GM12878 (cell line): ENCODE measurements around the gene TAF6. TPM values are rescaled to one million over a fixed set of nuclear protein-coding genes. Genes with fewer than 3 reads are reported as not detected.

Experiments
- BHLHE40 ChIP-seq, 2 experiments: fragments of 450-650 bp in 1 of 2; IDR thresholded peaks; 2 replicates each; pipeline ENCODE4 v1.6.1; 2011 to 2017; ENCODE audit warnings: low read depth in 2 of 2, borderline replicate concordance in 1 of 2, improper control_type of control experiment in 1 of 2, low read length in 1 of 2, mild to moderate bottlenecking in 1 of 2
- CUX1 ChIP-seq: IDR thresholded peaks from 2 replicates; pipeline ENCODE4 v1.6.1; 2012; ENCODE audit warnings: improper control_type of control experiment, low read depth, low read length; ENCODE audit not compliant: insufficient replicate concordance
- E2F8 ChIP-seq: fragments of 450-650 bp; IDR thresholded peaks from 2 replicates; pipeline ENCODE4 v1.6.1; 2018; ENCODE audit warnings: mild to moderate bottlenecking, low read depth, moderate library complexity; ENCODE audit not compliant: partially characterized antibody
- HCFC1 ChIP-seq: fragments of 150-350 bp; IDR thresholded peaks from 2 replicates; pipeline ENCODE4 v1.6.1; 2014; ENCODE audit warnings: low read length
- HDAC6 ChIP-seq: fragments of 200-600 bp; sonication (generic); IDR thresholded peaks from one replicate; pipeline ENCODE4 v1.8.0; 2017; ENCODE audit warnings: antibody characterized with exemption; ENCODE audit not compliant: unreplicated experiment
- LARP7 ChIP-seq: fragments of 450-650 bp; IDR thresholded peaks from 2 replicates; pipeline ENCODE4 v1.6.1; 2017; ENCODE audit warnings: mild to moderate bottlenecking
- MAX ChIP-seq: IDR thresholded peaks from 2 replicates; pipeline ENCODE4 v1.6.1; 2012; ENCODE audit warnings: low read depth, low read length, improper control_type of control experiment
- MTA2 ChIP-seq: fragments of 450-650 bp; IDR thresholded peaks from 2 replicates; pipeline ENCODE4 v1.6.1; 2016; ENCODE audit warnings: low read depth, mild to moderate bottlenecking, moderate library complexity
- NFXL1 ChIP-seq: fragments of 450-650 bp; IDR thresholded peaks from 2 replicates; pipeline ENCODE4 v1.6.1; 2017; ENCODE audit warnings: antibody characterized with exemption, mild to moderate bottlenecking, borderline replicate concordance
- RCOR1 ChIP-seq: conservative IDR thresholded peaks from 2 replicates; pipeline ENCODE4 v1.6.1; 2012; ENCODE audit warnings: low read depth, low read length, improper control_type of control experiment
- SUPT20H ChIP-seq: IDR thresholded peaks from 2 replicates; pipeline ENCODE4 v1.6.1; 2011; ENCODE audit warnings: low read depth, mild to moderate bottlenecking, low read length, moderate library complexity, borderline replicate concordance; ENCODE audit not compliant: control insufficient read depth
- ZNF274 ChIP-seq: IDR thresholded peaks from one replicate; pipeline ENCODE4 v1.8.0; 2011; ENCODE audit not compliant: insufficient read length, insufficient read depth
- ZNF622 ChIP-seq: fragments of 450-650 bp; IDR thresholded peaks from 2 replicates; pipeline ENCODE4 v1.6.1; 2017; ENCODE audit warnings: mild to moderate bottlenecking, inconsistent platforms
- polyA plus RNA-seq, 11 experiments: library from polyadenylated mRNA; depleted of rRNA in 4 of 11; unstranded in 6 of 11; stranded (reverse) in 5 of 11; fragments of >200 nt; fragmentation: Nextera tagmentation in 4 of 11; fragmentation: Illumina TruSeq in 1 of 11; extraction: Ambion mirVana in 4 of 11; extraction: Trizol in 1 of 11; gene quantifications; 1 replicate in 1 of 11; 2 replicates in 10 of 11; pipeline versions ENCODE4 v1.2.1 to v1.2.3, GENCODE V29; 2011 to 2016; ENCODE audit warnings: inconsistent platforms in 2 of 11, missing spikeins in 2 of 11, low read depth in 1 of 11
- total RNA-seq, 4 experiments: library from RNA; depleted of rRNA in 3 of 4; stranded (reverse); fragments of >200 nt in 3 of 4; fragmentation: Illumina TruSeq in 1 of 4; extraction: Trizol in 1 of 4; gene quantifications; 2 replicates each; pipeline versions ENCODE4 v1.2.1 to v1.2.3, GENCODE V29; 2013 to 2021
- TF ChIP-seq, protein P1 (sequence below): fragments of 450-650 bp; IDR thresholded peaks from 2 replicates; pipeline ENCODE4 v1.6.1; 2018; ENCODE audit warnings: borderline replicate concordance, mild to moderate bottlenecking; ENCODE audit not compliant: partially characterized antibody
- TF ChIP-seq, protein P2 (sequence below): fragments of 450-650 bp; conservative IDR thresholded peaks from 2 replicates; pipeline ENCODE4 v1.6.1; 2017; ENCODE audit warnings: mild to moderate bottlenecking, moderate library complexity

The TAF6 gene
- total and polyA plus RNA-seq, 10 of the 15 experiments (the other 5 are each of a cell fraction or from before 2014, with no cell fraction given): 0.27 to 42.6 (median 17.0) TPM

DNA sequence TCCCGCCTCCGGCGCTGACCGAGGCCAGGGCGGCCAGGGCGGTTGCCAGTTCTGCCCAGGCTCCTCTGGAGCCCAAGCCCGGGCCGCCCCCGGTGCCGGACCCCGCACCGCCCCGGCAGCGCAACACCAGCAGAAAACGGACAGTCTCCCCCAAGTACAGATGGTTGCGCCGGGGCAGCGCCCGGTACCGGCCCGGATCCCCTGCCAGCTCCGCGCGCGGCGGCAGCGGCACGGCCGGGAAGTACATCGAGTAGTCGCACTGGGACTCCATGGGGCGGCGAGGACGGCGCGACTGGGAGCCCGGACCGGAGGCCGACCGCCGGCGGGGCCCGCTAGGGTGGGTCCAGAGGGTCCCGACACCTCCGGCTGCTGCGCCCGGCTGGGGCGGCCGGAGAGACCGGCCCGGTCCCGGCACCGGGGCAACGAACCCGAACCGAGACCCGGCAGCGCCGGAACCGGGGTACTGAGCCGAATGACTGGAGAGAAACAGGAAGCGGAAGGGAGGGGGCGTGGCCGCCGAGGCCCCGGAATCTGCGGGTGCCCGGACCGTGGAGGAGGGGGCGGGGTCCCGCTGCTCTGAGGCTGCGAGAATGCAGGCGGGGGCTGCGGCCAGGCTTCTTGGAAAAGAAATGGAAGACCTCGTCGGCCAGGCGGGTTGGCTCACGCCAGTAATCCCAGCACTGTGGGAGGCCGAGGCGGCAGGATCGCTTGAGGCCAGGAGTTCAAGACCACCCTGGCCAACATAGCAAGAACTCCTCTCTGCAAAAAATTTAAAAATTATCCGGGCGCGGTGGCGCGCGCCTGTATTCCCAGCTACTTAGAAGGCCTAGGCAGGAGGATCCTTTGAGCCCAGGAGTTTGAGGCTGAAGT, 39.3 kb upstream of the TAF6 start, which contains the start of gene TRAPPC14 (continued):
- TF ChIP-seq, protein P1, sequence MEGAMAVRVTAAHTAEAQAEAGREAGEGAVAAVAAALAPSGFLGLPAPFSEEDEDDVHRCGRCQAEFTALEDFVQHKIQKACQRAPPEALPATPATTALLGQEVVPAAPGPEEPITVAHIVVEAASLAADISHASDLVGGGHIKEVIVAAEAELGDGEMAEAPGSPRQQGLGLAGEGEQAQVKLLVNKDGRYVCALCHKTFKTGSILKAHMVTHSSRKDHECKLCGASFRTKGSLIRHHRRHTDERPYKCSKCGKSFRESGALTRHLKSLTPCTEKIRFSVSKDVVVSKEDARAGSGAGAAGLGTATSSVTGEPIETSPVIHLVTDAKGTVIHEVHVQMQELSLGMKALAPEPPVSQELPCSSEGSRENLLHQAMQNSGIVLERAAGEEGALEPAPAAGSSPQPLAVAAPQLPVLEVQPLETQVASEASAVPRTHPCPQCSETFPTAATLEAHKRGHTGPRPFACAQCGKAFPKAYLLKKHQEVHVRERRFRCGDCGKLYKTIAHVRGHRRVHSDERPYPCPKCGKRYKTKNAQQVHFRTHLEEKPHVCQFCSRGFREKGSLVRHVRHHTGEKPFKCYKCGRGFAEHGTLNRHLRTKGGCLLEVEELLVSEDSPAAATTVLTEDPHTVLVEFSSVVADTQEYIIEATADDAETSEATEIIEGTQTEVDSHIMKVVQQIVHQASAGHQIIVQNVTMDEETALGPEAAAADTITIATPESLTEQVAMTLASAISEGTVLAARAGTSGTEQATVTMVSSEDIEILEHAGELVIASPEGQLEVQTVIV: peak; percentile 34
- TF ChIP-seq HDAC6 (peak; percentile 57), MAX (no peak), NFXL1 (no peak), LARP7 (no peak; the same call in 1 of the 2 replicates), ZNF274 (no peak), SUPT20H (no peak), BHLHE40 (IDR thresholded peaks at IDR 0.05; ENCODE audit: borderline replicate concordance in 1 of 2, low read depth in 2 of 2, low read length in 1 of 2) (peak in 1 of 2 experiments; percentile 49; a peak in 2 of 4 replicates), CUX1 (no peak), HCFC1 (peak; percentile 49), MTA2 (peak; percentile 30; the same call in 1 of the 2 replicates), ZNF622 (no peak), E2F8 (no peak), RCOR1 (no peak)
- TF ChIP-seq, protein P2, sequence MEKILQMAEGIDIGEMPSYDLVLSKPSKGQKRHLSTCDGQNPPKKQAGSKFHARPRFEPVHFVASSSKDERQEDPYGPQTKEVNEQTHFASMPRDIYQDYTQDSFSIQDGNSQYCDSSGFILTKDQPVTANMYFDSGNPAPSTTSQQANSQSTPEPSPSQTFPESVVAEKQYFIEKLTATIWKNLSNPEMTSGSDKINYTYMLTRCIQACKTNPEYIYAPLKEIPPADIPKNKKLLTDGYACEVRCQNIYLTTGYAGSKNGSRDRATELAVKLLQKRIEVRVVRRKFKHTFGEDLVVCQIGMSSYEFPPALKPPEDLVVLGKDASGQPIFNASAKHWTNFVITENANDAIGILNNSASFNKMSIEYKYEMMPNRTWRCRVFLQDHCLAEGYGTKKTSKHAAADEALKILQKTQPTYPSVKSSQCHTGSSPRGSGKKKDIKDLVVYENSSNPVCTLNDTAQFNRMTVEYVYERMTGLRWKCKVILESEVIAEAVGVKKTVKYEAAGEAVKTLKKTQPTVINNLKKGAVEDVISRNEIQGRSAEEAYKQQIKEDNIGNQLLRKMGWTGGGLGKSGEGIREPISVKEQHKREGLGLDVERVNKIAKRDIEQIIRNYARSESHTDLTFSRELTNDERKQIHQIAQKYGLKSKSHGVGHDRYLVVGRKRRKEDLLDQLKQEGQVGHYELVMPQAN: peak; percentile 93
